Umbilical cord (tissue), 2 donors: ENCODE results near the gene CLEC18C. TPM values are rescaled to one million over a fixed set of nuclear protein-coding genes. Genes with fewer than 3 reads are reported as not detected.
"Not testable (repeated sequence)": the region's sequence is repeated elsewhere in the genome, so short reads cannot be mapped to it uniquely, and the experiment has no call there.

ENCODE experiments used
- DNase-seq: peaks from one replicate; pipeline ENCODE4 v3.0.0-alpha.2; 2015; ENCODE audit warnings: low spot score
- total RNA-seq: library from RNA; depleted of rRNA; stranded (reverse); fragments of >200 nt; gene quantifications from one replicate; pipeline ENCODE4 v1.2.3, GENCODE V29; 2014; ENCODE audit warnings: low replicate concordance; ENCODE audit not compliant: insufficient read depth

The CLEC18C gene
- 0.96 TPM for total RNA-seq

DNA sequence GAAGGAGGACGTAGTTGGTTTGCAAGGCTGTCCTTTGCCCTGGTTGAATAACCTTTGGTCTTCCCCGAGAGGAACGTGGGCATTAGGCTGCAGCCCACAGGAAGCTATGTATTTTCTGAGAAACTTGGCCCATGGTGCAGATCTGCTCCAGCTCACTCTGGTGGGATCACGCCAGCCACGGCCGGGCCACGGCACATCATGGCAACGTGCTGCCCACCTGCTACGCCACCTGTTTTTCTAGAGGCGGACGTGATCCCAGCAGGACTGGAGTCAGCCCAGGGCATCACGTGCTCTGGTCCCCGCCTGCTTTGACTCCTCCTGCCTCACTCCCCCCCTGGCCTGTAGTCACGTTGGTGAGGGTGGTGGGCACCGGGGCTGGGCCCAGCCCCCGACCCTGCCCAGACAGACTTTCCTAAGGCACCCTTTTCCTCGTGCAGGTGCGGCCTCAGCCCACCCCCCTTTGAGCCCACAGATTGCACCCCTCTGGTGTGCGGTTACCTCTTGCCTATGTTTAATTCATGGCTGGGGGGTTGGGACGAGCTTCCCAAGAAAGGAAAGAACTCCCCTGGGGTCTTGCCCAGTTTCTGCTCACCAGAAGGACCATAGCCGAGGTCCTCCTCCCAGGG is at the start of gene CLEC18C:
Gene CLEC18C (plus strand): TSS at position 576 of the 626 bp plus-strand sequence. CDS start 492 bp downstream, outside the sequence.
- not testable (repeated sequence) for DNase-seq

DNA sequence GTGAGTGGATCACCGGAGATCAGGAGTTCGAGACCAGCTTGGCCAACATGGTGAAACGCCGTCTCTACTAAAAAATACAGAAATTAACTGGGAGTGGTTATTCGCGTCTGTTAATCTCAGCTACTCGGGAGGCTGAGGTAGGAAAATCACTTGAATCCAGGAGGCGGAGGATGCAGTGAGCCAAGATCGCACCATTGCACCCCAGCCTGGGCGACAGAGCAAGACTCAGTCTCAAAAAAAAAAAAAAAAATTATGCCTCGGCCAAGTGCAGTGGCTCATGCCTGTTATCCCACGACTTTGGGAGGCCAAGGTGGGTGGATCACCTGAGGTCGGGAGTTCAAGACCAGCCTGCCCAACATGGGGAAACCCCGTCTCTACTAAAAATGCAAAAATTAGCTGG is 49.8 kb upstream of the CLEC18C start:
- DNase-seq = not testable (repeated sequence)

GRCh38 chr16:70126226-70126625 is 47.4 kb upstream of the CLEC18C start:
- DNase-seq = not testable (repeated sequence)

- not testable (repeated sequence) for DNase-seq
Measured at GRCh38 chr16:70127706-70128105, 45.9 kb upstream of the CLEC18C start.

- DNase-seq = not testable (repeated sequence)
Measured at GRCh38 chr16:70128844-70129243, 44.7 kb upstream of the CLEC18C start.

DNA sequence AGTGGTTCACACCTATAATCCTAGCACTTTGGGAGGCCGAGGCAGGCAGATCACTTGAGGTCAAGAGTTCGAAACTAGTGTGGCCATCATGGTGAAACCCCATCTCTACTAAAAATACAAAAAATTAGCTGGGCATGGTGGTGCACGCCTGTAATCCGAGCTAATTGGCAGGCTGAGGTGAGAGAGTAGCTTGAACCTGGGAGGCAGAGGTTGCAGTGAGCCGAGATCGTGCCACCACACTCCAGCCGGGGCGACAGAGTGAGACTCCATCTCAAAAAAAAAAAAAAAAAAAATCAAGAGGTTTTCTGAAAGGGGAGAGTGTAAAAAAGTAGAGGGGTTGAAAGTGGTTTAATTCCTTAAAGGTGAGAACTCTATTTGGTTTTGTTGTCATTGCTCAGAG is 37.8 kb upstream of the CLEC18C start:
- DNase-seq = not testable (repeated sequence)

DNA sequence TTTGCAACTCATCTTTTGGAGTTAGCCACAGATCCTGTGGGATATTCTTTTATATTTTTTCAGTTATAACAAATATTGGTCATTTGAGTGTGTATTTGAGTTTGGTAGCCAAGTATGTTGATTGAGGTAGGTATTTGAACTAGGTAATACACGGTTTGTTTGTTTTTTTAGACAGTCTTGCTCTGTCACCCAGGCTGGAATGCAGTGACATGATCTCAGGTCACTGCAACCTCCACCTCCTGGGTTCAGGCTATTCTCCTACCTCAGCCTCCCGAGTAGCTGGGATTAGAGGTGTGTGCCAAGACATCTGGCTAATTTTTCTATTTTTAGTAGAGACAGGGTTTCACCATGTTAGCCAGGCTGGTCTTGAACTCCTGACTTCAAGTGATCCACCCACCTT is 37.0 kb upstream of the CLEC18C start:
- DNase-seq = not testable (repeated sequence)

- not testable (repeated sequence) for DNase-seq
Measured at GRCh38 chr16:70142739-70143138, 30.8 kb upstream of the CLEC18C start.

- DNase-seq = not testable (repeated sequence)
Measured at GRCh38 chr16:70143231-70143895, 30.2 kb upstream of the CLEC18C start.

GRCh38 chr16:70147853-70148252 is 25.7 kb upstream of the CLEC18C start:
- not testable (repeated sequence) for DNase-seq

DNA sequence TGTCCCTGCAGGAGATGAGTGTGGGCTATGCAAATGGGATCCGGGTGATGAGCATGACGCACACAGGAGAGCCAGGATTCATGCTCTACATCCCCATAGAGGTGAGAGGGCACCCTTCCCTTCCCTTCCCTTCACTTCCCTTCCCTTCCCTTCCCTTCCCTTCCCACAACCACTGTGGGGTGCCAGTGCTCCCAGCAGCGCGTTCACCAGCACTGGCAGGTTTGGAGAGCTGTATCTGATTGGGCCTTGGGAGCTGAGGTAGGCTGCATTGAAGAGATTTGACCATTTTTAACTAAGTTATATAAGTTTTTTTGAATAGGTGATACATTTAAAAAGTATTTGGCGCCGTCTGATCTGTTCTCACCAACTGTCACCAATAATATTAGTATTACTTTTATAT is 25.1 kb upstream of the CLEC18C start:
- DNase-seq = not testable (repeated sequence)

GRCh38 chr16:70149296-70149695 is 24.3 kb upstream of the CLEC18C start:
- DNase-seq = not testable (repeated sequence)

GRCh38 chr16:70151391-70151790 is 22.2 kb upstream of the CLEC18C start:
- DNase-seq = no peak

DNA sequence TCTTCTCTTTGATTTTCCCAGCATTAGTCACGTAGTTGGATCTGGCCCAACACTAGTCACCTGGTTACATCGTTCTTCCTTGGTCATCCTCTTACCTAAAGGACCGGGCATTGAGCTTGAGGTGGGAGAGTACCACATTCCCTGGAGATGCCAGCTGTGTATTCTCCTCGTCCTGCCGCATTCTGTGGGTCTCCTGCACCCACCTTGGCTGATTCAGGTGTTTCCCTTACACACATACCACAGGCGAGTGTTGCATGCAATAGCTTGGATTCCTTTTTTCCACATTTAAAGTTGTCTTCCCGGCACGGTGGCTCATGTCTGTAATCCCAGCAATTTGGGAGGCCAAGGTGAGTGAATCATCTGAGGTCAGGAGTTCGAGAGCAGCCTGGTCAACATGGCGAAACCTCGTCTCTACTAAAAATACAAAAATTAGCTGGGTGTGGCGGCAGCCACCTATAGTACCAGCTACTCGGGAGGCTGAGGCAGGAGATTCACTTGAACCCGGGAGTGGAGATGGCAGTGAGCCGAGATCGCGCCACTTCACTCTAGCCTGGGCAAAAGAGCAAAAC is 21.6 kb upstream of the CLEC18C start:
- DNase-seq = no peak

DNA sequence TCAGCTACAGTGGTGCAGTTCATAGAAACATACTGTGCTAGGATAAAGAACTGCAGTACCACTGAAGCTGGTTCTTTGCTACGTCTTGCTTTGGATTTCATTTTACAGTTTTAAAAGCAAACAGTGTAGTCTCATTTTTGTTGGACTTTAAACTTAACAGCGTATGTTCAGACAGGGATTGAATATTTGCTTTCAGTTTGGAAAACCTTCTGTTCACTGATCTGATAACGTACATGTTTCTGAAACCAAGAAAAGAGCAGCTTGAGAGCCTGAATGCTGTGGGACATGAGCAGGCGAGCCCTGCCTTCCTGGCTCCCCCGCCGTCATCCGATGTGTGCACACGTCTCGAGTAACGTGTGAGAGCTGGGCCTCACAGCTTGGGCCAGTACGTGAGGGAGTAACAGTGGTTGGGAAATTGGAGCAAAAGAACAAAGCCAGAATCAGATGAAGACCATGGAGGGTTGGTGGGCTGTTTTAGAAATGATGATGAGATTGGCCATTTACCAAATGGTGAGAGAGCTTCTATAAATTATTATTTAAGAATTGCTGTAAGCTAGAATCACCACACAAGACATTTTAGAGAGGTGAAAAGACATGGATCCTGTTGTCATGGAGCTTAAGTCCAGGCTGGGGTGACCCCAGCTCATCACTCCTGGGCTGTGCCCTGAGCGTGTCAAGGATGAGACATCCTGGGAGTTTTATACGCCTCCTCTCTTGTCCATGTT is 20.8 kb upstream of the CLEC18C start:
- no peak for DNase-seq

- DNase-seq = not testable (repeated sequence)
Measured at GRCh38 chr16:70154736-70155135, 18.9 kb upstream of the CLEC18C start.

GRCh38 chr16:70156207-70156978 is 17.2 kb upstream of the CLEC18C start:
- DNase-seq = no peak

DNA sequence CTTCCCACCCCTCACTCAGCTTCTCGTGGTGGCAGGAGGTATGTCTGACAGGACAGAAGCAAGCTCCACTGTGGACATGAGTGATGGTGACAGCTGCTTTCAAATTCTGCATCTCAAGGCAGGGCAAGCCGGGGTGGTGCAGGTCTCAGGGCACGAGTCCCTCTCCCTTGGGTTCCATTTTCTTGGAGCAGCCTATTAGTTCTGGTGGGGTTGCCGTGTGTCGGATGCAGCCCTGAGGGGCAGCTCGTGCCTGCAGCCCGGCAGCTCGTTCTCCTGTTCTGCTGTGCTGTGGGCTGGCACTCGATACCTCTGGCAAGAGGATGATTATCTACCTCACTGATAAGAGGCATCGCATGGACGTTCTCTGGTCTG is 16.5 kb upstream of the CLEC18C start:
- no peak for DNase-seq

DNA sequence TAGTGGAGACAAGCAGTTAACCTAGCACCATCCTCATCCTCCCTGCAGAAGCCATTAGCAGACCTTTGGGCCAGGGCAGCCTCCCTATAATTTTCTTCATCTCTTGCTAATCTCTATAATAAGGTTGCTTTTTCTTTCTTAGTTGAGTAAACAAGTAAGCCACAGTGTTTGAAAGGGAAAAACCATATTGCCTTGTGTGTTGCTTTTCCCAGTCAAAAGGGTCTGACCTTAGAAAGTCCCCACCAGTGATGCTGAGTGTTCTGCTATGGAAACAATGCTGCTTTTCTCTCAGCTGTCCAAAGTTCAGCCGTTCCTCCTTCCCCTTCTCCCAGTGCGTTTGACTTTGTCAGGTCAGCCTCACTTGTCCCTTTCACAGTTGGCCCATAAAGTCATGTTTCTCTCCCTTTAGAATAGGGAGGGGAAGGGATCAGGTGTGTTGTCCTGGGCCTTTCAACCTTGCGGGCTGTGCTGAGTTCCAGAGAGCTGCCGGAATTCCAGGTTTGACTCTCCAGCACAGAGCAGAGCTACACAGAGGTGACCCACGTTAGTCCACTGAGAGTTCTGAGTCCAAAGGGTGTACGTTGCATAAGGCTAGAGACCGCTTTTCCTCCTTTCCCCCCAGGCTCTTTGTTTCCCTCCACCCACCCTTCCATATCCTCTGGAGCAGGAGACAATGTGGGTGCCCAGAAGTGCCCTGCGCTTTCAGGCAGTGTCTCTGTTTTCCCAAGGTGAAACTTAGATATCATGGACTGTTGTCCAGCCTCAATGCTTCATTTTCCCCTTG is 15.9 kb upstream of the CLEC18C start:
- DNase-seq = no peak

GRCh38 chr16:70158261-70158939 is 15.2 kb upstream of the CLEC18C start:
- DNase-seq = no peak
